COR-L47 (cell line): ENCODE results near the gene MED26.

ENCODE experiments used
- DNase-seq: peaks from one replicate; lab custom pipeline; 2025; lab: John Stamatoyannopoulos, UW

The MED26 gene

GRCh38 chr19:16649734-16650133, 21.7 kb upstream of the MED26 start:
- DNase-seq, result no peak

GRCh38 chr19:16645140-16645539, 17.1 kb upstream of the MED26 start:
- no peak for DNase-seq

- DNase-seq, result no peak
These were observed 13.7 kb upstream of the MED26 start for GRCh38 chr19:16641695-16642094.

GRCh38 chr19:16640951-16641350, 12.9 kb upstream of the MED26 start:
- no peak for DNase-seq

- DNase-seq, result no peak
These were observed 10.7 kb upstream of the MED26 start for GRCh38 chr19:16638666-16639065.

- DNase-seq, result no peak
These were observed 9.5 kb upstream of the MED26 start for GRCh38 chr19:16637535-16637934.

GRCh38 chr19:16631465-16631864, 3.5 kb upstream of the MED26 start:
- DNase-seq, result no peak

GRCh38 chr19:16628984-16629691, 1.1 kb upstream of the MED26 start:
- DNase-seq, result no peak

- no peak for DNase-seq
These were observed 149 bp downstream of the MED26 start for GRCh38 chr19:16627928-16628182.

GRCh38 chr19:16627193-16627927, 644 bp downstream of the MED26 start:
- no peak for DNase-seq

GRCh38 chr19:16626796-16627192, 1.2 kb downstream of the MED26 start:
- DNase-seq, result no peak

GRCh38 chr19:16625163-16625958, 2.6 kb downstream of the MED26 start:
- DNase-seq, result no peak

GRCh38 chr19:16624236-16624635, 3.8 kb downstream of the MED26 start:
- DNase-seq, result no peak

GRCh38 chr19:16623576-16623975, 4.4 kb downstream of the MED26 start:
- DNase-seq, result no peak

GRCh38 chr19:16623066-16623465, 4.9 kb downstream of the MED26 start:
- DNase-seq, result no peak

- DNase-seq, result no peak
These were observed 6.7 kb downstream of the MED26 start for GRCh38 chr19:16621165-16621800.

GRCh38 chr19:16620584-16620983, 7.4 kb downstream of the MED26 start:
- no peak for DNase-seq

GRCh38 chr19:16620018-16620417, 8.0 kb downstream of the MED26 start:
- no peak for DNase-seq

GRCh38 chr19:16619457-16619856, 8.5 kb downstream of the MED26 start:
- no peak for DNase-seq

- DNase-seq, result no peak
These were observed 9.8 kb downstream of the MED26 start for GRCh38 chr19:16618248-16618647.

GRCh38 chr19:16615808-16616207, 12.2 kb downstream of the MED26 start:
- no peak for DNase-seq

- DNase-seq, result no peak
These were observed 13.1 kb downstream of the MED26 start for GRCh38 chr19:16614941-16615340.

- DNase-seq, result no peak
These were observed 14.2 kb downstream of the MED26 start for GRCh38 chr19:16613841-16614240.
